ENCODE measurements around the gene VSTM1. TPM values are rescaled to one million over a fixed set of nuclear protein-coding genes. Genes with fewer than 3 reads are reported as not detected.

VSTM1 gene
- total RNA-seq = not detected in 2 replicates

GRCh38 chr19:54063350-54064116, at the start of gene VSTM1:
VSTM1 (minus strand) TSS chr19:54063897; CDS start chr19:54063777, 120 bp downstream.

GRCh38 chr19:54102421-54103169, 38.9 kb upstream of the VSTM1 start, which contains the start of gene NDUFA3:
NDUFA3 (plus strand) TSS chr19:54102855; CDS start chr19:54102879, 24 bp downstream.

GRCh38 chr19:54100561-54100960, 36.9 kb upstream of the VSTM1 start, which contains the start of gene OSCAR:
OSCAR (minus strand) TSS chr19:54100803; CDS start chr19:54100792, 11 bp downstream.

GRCh38 chr19:54081032-54081431, 17.3 kb upstream of the VSTM1 start, which contains the start of gene TARM1:
TARM1 (minus strand) TSS chr19:54081365; CDS start chr19:54081340, 25 bp downstream.

GRCh38 chr19:53991224-53992113, 72.2 kb downstream of the VSTM1 start, which contains the start of gene CACNG6:
CACNG6 (plus strand) TSS chr19:53991637; CDS start chr19:53992878, 1,241 bp downstream.

Other genes with a start within 250 kb of the VSTM1 start
- 0.32 TPM in 1 of 2 replicates, not detected in the other for gene NLRP12, start 239.6 kb downstream of the VSTM1 start, total RNA-seq
- gene MYADM, start 196.0 kb downstream of the VSTM1 start, total RNA-seq = 107 and 148 TPM in 2 replicates
- gene PRKCG, start 181.7 kb downstream of the VSTM1 start, total RNA-seq = 0.49 TPM in 1 of 2 replicates, not detected in the other
- gene CACNG7, start 154.6 kb downstream of the VSTM1 start, total RNA-seq = 6.3 and 11.3 TPM in 2 replicates
- gene CACNG8, start 101.0 kb downstream of the VSTM1 start, total RNA-seq = 0.72 and 0.97 TPM in 2 replicates
- gene CACNG6, start 72.3 kb downstream of the VSTM1 start, total RNA-seq = 0.16 and 0.72 TPM in 2 replicates
- not detected in 2 replicates for gene TARM1, start 17.5 kb upstream of the VSTM1 start, total RNA-seq
- gene OSCAR, start 36.9 kb upstream of the VSTM1 start, total RNA-seq = 0.49 and 2.0 TPM in 2 replicates
- gene NDUFA3, start 39.0 kb upstream of the VSTM1 start, total RNA-seq = 13.4 and 40.8 TPM in 2 replicates
- gene TFPT, start 51.8 kb upstream of the VSTM1 start, total RNA-seq = 13.9 and 22.2 TPM in 2 replicates
- gene PRPF31, start 51.9 kb upstream of the VSTM1 start, total RNA-seq = 50.2 and 52.7 TPM in 2 replicates
- gene CNOT3, start 73.9 kb upstream of the VSTM1 start, total RNA-seq = 15.5 and 20.4 TPM in 2 replicates
- 3.4 and 4.5 TPM in 2 replicates for gene LENG1, start 95.8 kb upstream of the VSTM1 start, total RNA-seq
- 0.32 and 0.90 TPM in 2 replicates for gene TMC4, start 109.3 kb upstream of the VSTM1 start, total RNA-seq
- 98.8 and 123 TPM in 2 replicates for gene MBOAT7, start 125.7 kb upstream of the VSTM1 start, total RNA-seq
- gene TSEN34, start 127.4 kb upstream of the VSTM1 start, total RNA-seq = 82.1 and 116 TPM in 2 replicates
- 2,181 and 2,831 TPM in 2 replicates for gene RPS9, start 137.0 kb upstream of the VSTM1 start, total RNA-seq
- not detected in 2 replicates for gene LILRB3, start 159.1 kb upstream of the VSTM1 start, total RNA-seq
- not detected in 2 replicates for gene LILRA6, start 178.9 kb upstream of the VSTM1 start, total RNA-seq
- not detected in 2 replicates for gene LILRB5, start 193.4 kb upstream of the VSTM1 start, total RNA-seq
- gene LILRB2, start 217.2 kb upstream of the VSTM1 start, total RNA-seq = not detected in 2 replicates
- not detected in 2 replicates for gene LILRA5, start 249.3 kb upstream of the VSTM1 start, total RNA-seq

Measured in cardiac atrium fibroblast (primary cell).